ENCODE results near the gene NKAP. TPM values are rescaled to one million over a fixed set of nuclear protein-coding genes. Genes with fewer than 3 reads are reported as not detected.

NKAP gene
- total RNA-seq, 1 donor from 2014 or later, result 11.2 TPM

DNA sequence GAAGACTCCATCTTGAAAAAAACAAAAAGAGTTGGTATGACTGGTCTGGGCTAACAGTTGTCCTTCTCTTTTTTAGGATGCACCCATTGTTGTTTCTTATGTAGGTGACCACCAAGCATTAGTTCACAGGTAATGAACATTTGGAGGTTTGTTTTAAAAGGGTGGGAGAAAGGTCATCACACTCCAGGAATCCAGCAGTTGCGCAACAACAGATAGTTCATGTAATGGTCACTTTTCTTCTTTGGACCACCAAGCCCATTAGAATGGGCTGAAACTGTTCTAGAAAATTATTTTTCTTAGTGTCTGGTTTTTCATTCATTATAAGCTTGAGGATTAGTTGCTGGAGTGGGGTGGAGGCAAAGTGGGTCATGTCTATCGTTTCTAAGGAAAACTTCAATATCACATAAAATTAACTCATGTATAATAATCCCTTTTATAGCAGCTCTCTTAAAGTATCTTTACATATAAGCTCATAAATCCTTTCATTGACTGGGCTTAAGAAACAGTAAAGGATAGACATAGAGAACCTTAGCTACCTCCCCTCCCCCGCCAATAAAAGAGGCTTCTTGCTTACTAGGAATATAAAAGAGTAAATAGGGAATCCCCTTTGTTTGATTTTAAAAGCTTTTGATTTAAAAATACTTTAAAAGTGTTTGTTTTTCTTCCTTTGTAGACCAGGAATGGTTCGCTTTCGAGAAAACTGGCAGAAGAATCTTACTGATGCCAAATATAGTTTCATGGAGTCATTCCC, 23.5 kb downstream of the NKAP start:
- H3K9me3 Mint-ChIP-seq, result peaks cover 6% of the 10 kb centered on the region

GRCh38 chrX:119917877-119918276, 25.7 kb downstream of the NKAP start:
- no peak for TF ChIP-seq EZH2 (IDR thresholded peaks at IDR 0.05)
- no peak for TF ChIP-seq EZH2phosphoT487 (IDR thresholded peaks at IDR 0.05)
- TF ChIP-seq, protein P1, sequence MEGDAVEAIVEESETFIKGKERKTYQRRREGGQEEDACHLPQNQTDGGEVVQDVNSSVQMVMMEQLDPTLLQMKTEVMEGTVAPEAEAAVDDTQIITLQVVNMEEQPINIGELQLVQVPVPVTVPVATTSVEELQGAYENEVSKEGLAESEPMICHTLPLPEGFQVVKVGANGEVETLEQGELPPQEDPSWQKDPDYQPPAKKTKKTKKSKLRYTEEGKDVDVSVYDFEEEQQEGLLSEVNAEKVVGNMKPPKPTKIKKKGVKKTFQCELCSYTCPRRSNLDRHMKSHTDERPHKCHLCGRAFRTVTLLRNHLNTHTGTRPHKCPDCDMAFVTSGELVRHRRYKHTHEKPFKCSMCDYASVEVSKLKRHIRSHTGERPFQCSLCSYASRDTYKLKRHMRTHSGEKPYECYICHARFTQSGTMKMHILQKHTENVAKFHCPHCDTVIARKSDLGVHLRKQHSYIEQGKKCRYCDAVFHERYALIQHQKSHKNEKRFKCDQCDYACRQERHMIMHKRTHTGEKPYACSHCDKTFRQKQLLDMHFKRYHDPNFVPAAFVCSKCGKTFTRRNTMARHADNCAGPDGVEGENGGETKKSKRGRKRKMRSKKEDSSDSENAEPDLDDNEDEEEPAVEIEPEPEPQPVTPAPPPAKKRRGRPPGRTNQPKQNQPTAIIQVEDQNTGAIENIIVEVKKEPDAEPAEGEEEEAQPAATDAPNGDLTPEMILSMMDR (IDR thresholded peaks at IDR 0.05), result no peak

More for the DNA sequence above, 23.5 kb downstream of the NKAP start:
- Mint-ChIP-seq H3K36me3 (peaks cover 5% of the 10 kb centered on the region), H3K27ac (no peak overlapping the region), H3K27me3 (ENCODE audit: insufficient read depth, low read depth) (no peaks in the 10 kb centered on the region), H3K4me3 (no peak overlapping the region), H3K4me1 (no peaks in the 10 kb centered on the region)
- Histone ChIP-seq H3F3A (ENCODE audit: low read depth) (no peaks in the 10 kb centered on the region), H3K27ac (no peak overlapping the region), H3K9me3 (ENCODE audit: low read depth) (peaks cover 3% of the 10 kb centered on the region), H2AFZ (replicated peaks) (no peak overlapping the region), H3K4me2 (no peak overlapping the region), H4K20me1 (ENCODE audit: low read depth) (no peaks in the 10 kb centered on the region), H3K79me2 (ENCODE audit: low read depth) (no peaks in the 10 kb centered on the region), H3K9ac (no peak overlapping the region), H3K4me1 (no peaks in the 10 kb centered on the region), H3K27me3 (no peaks in the 10 kb centered on the region), H3K4me3 (no peak overlapping the region), H3K36me3 (no peaks in the 10 kb centered on the region)
- TF ChIP-seq EZH2 (IDR thresholded peaks at IDR 0.05), result no peak
- no peak for TF ChIP-seq EZH2phosphoT487 (IDR thresholded peaks at IDR 0.05)
- TF ChIP-seq, protein P1 (IDR thresholded peaks at IDR 0.05), result no peak
- no peak for DNase-seq (ENCODE audit: low spot score)

DNA sequence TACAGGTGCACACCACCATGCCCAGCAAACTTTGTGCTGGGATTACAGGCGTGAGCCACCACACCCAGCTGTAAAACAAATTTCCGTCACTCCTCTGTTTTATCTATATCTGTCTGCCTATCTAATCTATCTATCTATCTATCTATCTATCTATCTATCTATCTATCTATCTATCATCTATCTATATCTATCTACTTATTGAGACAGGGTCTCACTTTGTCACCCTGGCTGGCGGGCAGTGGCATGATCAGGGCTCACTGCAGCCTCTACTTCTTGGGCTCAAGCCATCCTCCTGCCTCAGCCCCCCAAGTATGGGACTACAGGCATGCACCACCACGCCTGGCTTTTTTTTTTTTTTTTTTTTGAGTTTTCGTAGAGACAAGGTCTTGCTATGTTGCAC, 27.2 kb downstream of the NKAP start:
- Histone ChIP-seq H3K4me2 (no peak overlapping the region), H3F3A (ENCODE audit: low read depth) (no peaks in the 10 kb centered on the region), H3K79me2 (ENCODE audit: low read depth) (no peaks in the 10 kb centered on the region), H2AFZ (replicated peaks) (no peak overlapping the region), H3K4me1 (no peaks in the 10 kb centered on the region), H3K36me3 (no peaks in the 10 kb centered on the region), H3K27ac (no peak overlapping the region), H3K9me3 (ENCODE audit: low read depth) (no peaks in the 10 kb centered on the region), H3K4me3 (no peak overlapping the region), H4K20me1 (ENCODE audit: low read depth) (no peaks in the 10 kb centered on the region), H3K27me3 (no peaks in the 10 kb centered on the region), H3K9ac (no peak overlapping the region)
- Mint-ChIP-seq H3K9me3 (peaks cover 14% of the 10 kb centered on the region), H3K27ac (no peak overlapping the region), H3K36me3 (no peaks in the 10 kb centered on the region), H3K4me3 (no peak overlapping the region), H3K27me3 (ENCODE audit: insufficient read depth, low read depth) (peaks cover 3% of the 10 kb centered on the region), H3K4me1 (no peaks in the 10 kb centered on the region)
- no peak for DNase-seq (ENCODE audit: low spot score)
- TF ChIP-seq EZH2phosphoT487 (IDR thresholded peaks at IDR 0.05), result no peak
- TF ChIP-seq, protein P1 (IDR thresholded peaks at IDR 0.05), result no peak
- no peak for TF ChIP-seq EZH2 (IDR thresholded peaks at IDR 0.05)

More at GRCh38 chrX:119917877-119918276, 25.7 kb downstream of the NKAP start:
- H3K27me3 ChIP-seq, result no peaks in the 10 kb centered on the region
- no peaks in the 10 kb centered on the region for H3K4me1 Mint-ChIP-seq
- H2AFZ ChIP-seq (replicated peaks), result no peak overlapping the region
- no peaks in the 10 kb centered on the region for H3K36me3 ChIP-seq
- no peak overlapping the region for H3K27ac Mint-ChIP-seq
- no peaks in the 10 kb centered on the region for H3K27me3 Mint-ChIP-seq (ENCODE audit: insufficient read depth, low read depth)
- H3F3A ChIP-seq (ENCODE audit: low read depth), result no peaks in the 10 kb centered on the region
- no peak overlapping the region for H3K4me3 ChIP-seq
- no peak overlapping the region for H3K9ac ChIP-seq
- H3K9me3 Mint-ChIP-seq, result peaks cover 8% of the 10 kb centered on the region
- no peaks in the 10 kb centered on the region for H3K4me1 ChIP-seq
- no peaks in the 10 kb centered on the region for H4K20me1 ChIP-seq (ENCODE audit: low read depth)
- no peak overlapping the region for H3K27ac ChIP-seq
- H3K4me2 ChIP-seq, result no peak overlapping the region
- no peak overlapping the region for H3K4me3 Mint-ChIP-seq
- no peak for DNase-seq (ENCODE audit: low spot score)
- no peaks in the 10 kb centered on the region for H3K79me2 ChIP-seq (ENCODE audit: low read depth)
- peaks cover 3% of the 10 kb centered on the region for H3K9me3 ChIP-seq (ENCODE audit: low read depth)
- H3K36me3 Mint-ChIP-seq, result no peaks in the 10 kb centered on the region
